Muscle of back (tissue), 11 donors: ENCODE results near the gene COBL. TPM values are rescaled to one million over a fixed set of nuclear protein-coding genes. Genes with fewer than 3 reads are reported as not detected.
"Not testable (repeated sequence)": the region's sequence is repeated elsewhere in the genome, so short reads cannot be mapped to it uniquely, and the experiment has no call there.

ENCODE experiments used
- DNase-seq, 3 donors: peaks; one replicate each; pipeline versions ENCODE4 v3.0.0 to v3.0.0-alpha.2; 2013
- polyA plus RNA-seq, 10 donors: library from polyadenylated mRNA; unstranded; fragments of 120-200 nt; gene quantifications; one replicate each; pipeline ENCODE4 v1.2.1, GENCODE V29; 2013; ENCODE audit not compliant: insufficient read length in 10 of 10

The COBL gene
- polyA plus RNA-seq, 10 donors, result 58.7 to 140 (median 97.2) TPM

DNA sequence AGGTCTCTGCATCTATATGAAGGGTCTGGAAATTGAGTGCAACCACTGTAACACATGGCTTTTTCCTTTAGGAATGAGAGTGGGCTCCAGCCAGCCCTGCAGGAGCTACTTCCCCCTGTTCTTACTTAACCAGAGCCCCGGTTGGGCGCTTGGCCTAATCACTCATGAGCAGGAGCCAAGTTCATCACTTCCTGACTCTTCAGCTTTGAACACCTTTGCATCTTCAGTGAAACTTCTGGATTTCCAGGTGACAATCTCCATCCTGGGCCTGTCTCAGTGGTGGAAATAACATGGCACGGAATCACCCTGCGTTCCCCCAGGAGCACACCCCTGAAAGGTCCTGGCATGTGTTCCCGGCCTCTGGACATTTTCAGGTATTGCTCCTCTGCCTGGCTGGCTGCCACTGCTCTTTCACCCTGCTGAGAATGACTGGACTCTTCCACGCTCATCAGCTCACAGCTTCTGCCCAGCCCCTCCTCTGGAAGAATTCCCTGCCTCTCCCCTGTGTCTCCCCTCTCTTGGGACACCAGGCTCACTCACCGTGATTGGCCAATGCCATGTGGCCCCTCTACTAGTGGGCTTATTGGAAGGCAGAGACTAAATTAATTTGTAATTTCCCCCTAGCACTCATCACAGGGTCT is 304.8 kb downstream of the COBL start:
- DNase-seq, result no peak

GRCh38 chr7:51010534-51010933 is 306.1 kb downstream of the COBL start:
- no peak for DNase-seq

- DNase-seq, result peak in 1 of 3 donors; percentile 30
Observed at GRCh38 chr7:51009716-51010496, 306.7 kb downstream of the COBL start.

GRCh38 chr7:51007551-51008505 is 308.8 kb downstream of the COBL start:
- DNase-seq, result peak in 2 of 3 donors; percentile 16 to 33

DNA sequence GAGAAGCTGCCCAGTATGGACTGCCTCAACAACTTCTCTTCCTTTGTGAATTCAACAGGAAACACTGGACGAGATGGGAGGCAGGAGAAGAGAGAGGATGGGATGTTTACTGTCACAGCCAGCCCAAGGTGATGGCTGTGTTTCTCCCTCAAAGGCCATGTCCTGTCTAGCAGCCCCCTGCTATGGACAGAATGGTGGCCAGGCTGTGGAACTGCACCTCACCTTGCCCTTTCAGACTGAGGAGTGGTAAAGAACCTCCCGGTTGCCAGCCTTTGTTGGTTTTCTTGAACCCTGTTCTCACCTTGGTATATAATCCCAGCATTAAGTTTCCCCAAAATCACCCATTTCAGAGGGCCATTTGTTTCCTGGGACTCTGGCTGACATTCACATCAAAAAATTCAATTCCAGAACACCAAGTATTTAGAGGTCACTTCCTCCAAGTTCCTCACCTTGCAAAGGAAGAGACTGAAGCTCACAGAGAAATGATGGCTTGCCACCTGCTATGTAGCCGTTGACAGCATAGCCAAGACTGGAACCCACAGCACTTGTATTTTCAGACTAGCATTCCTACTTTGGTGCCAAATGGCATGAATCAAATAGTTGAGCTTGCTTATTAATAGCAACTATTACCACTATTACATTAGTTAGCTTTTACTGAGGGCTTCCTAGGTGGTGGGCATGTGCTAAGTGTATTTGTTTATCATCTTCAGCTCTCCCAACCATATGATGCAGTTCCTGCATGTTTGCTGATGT is 309.9 kb downstream of the COBL start:
- DNase-seq, result no peak

DNA sequence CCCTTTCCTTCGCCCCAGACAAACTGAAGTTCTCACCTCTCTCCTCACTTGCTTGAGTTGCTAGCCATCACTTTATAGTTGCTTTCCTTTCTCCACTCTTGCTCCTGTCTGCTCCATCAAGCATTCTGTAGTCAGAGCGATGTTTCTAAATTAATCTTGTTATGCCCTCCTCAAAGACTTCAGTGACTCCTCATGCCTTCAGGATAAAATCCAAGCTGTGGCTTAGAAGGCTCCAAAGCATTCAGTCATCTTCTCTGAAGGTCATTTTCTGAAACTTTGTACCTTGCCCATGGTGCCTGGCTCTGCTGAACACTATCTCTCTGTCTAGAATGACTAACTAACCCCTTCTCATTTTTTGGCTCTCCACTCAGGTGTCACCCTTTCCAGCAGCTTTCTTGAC is 311.5 kb downstream of the COBL start:
- DNase-seq, result no peak

DNA sequence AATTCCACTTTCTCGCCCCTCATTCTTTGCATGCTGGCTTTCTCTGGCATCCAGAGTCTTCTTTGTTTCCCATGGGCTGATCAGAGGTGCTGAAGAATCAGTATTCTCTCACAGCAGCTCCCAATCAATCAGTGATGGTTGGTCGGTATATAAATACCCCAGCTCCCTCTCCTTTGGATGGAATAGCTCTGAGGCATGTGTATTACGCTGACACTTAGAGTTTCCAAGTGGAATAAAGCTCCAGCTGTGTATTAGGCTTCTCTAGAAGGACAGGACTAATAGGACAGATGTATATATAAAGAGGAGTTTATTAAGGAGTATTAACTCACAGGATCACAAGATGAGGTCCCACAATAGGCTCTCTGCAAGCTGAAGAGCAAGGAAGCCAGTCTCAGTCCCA is 315.7 kb downstream of the COBL start:
- no peak for DNase-seq

DNA sequence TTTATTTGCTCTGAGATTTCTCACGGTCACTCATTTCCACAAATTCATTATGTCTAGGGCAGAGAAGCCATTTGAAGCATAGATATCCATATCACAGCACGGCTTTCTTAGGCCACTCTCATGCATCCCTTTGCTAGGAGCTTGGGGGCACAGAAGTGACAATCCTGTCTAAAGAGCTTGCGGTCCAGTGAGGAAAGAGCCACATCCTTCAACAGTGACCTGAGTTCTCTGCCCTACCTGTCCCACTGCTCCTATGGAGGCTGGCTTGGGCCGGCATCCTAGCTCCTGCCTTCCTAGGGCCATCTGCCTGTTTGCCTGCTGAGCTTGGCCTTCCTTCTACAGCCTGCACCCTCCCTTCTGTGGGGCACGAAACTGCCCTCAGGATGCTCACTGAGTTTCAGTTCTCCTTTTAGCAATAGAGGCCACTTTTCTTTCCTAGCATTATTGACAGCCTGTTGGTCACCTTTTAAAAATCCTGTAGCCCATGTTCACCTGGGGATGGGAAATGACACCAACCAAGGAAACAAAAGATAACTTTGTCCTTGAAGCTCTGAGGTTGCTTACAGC is 321.8 kb downstream of the COBL start:
- DNase-seq, result no peak

GRCh38 chr7:50990214-50990613 is 326.4 kb downstream of the COBL start:
- DNase-seq, result not testable (repeated sequence)

DNA sequence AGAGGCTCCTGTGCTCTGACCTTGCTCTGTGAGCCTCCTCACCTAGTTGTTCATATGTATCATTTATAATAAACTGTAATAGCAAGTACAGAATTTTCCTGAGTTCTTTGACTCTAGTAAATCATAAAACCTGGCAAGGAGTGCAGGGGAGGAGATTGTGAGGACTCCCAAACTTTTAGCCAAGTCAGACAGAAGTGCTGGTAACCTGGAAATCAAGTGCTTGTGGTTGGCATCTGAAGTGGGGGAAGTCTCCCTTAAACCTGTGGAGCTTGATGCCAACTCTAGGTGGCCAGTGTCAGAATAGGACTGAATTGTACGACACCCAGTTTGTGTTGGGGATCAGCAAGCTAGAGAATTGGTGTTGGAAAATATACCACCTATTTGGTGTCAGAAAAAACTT is 327.6 kb downstream of the COBL start:
- DNase-seq, result no peak

DNA sequence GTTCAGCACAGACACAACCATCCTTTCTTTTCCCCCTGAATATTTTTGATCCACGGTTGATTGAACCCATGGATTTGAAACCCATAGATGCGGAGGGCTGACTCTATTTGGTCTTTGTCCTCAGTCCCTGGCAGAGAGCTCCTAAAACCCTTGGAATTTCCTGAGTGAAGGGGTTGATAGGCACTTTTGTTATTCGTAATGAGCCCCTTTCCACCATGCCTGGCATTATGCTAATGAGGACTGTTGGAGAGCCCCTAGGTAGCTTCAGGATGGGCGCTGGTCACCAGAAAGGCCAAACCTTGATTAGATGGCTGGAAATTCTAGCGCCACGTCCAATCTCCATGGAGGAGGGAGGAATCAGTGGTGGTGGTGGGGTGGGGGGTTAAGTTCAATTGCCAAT is 328.1 kb downstream of the COBL start:
- DNase-seq, result no peak

DNA sequence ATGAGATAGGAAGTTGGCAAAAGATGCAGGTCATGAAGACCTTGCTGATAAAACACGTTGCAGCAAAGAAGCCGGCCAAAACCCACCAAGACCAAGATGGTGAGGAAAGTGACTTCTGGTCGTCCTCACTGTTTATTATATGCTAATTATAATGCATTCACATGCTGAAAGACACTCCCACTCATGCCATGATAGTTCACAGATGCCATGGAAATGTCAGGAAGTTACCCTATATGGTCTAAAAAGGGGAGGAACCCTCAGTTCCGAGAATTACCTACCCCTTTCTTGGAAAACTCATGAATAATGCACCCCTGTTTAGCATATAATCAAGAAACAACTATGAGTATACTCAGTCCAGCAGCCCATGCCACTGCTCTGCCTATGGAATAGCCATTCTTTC is 331.5 kb downstream of the COBL start:
- DNase-seq, result no peak

- DNase-seq, result no peak
Observed at GRCh38 chr7:50983850-50984249, 332.8 kb downstream of the COBL start.

- DNase-seq, result no peak
Observed at GRCh38 chr7:50982626-50983025, 334.0 kb downstream of the COBL start.

GRCh38 chr7:50981743-50982142 is 334.9 kb downstream of the COBL start:
- no peak for DNase-seq

DNA sequence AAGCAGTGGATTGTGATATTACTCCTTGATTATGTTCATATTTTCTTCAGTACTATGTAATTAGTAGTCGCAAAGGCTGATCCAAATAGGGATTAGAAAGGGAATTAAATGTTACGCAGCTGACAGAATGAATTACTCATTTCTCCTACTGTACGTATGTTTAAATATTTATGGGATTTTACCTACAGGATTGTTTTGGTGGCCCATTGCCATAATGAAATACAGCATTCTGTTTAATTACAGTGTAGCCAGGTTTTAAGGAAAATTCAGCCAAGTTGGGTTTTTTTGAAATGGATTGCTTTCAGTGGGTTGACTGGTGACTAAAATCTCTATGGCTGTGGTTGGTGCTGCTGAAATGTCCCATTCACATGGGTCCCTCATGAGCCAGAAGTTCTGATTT is 336.2 kb downstream of the COBL start:
- no peak for DNase-seq

DNA sequence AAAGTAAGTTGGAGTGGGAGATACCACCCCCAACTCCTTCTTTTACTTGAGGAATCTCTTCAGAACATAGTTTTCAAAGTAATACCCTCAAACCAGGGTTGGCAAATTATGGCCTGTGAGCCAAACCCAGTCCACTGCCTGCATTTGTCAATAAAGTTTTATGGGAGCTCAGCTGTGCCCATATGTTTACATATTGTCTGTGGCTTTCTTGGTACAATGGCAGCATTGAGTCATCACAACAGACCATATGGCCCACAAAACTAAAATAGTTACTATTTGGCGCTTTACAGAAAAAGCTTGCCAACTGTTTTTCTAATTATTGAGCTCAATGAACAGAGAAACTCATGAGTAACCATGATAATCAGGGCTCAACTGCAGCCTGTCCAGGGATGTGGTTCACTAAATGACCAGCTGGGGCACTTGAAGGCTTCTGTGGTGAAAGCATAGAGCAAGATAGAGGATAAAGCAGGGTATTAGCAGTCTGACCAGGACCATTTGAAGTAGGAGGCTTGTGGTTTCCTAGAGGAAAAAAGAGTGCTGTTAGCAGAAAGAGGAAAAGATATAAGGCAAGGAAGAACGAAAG is 337.9 kb downstream of the COBL start:
- no peak for DNase-seq

GRCh38 chr7:50977421-50977820 is 339.2 kb downstream of the COBL start:
- no peak for DNase-seq

- DNase-seq, result no peak
Observed at GRCh38 chr7:50976064-50976463, 340.5 kb downstream of the COBL start.

DNA sequence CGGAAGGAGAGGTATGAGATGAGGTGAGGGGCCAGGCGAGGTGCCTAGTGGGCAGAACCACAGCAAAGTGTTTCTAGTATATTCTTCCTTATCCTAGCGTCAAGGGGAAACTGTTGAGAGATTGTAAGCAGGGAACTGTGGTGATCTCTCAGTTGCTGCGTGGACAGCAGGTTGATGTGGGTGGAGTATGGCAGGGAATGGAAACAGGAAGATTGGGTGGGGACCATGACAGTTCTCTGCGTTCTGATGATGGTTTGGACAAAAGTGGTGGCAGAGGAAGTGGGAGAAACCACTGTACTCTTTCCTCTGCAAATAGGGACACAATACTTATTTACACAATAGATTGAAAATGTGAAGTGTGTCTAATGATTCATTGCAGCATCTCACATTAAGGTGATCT is 342.4 kb downstream of the COBL start:
- no peak for DNase-seq

DNA sequence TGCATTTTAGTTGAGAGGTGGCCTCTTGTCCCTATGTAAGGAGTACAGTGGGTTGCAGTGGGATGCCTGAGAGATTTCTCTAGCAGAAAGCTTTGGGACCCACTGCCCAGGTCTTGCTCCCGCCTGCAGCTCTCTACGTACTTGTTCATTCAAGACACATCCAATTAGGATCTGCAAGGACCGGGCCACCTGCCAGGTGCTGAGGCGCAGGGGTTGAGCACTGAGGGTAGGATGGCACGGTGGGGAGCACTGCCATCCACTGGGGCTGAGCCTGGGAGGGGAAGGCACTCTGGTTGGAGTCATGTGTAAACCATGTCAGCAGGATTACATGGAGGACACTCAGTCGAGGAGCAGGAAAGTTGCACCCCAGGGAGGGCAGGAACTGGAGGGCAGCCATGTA is 342.8 kb downstream of the COBL start:
- no peak for DNase-seq
